Activated CD4-positive, CD25-positive, alpha-beta regulatory T cell (primary cell): Measurements from ENCODE around the gene CHD1L.
"Not testable (repeated sequence)": the region's sequence is repeated elsewhere in the genome, so short reads cannot be mapped to it uniquely, and the experiment has no call there.

Experiments
- DNase-seq, 4 experiments: peaks; one replicate each; lab custom pipeline; 2025; lab: John Stamatoyannopoulos, UW

CHD1L gene

DNA sequence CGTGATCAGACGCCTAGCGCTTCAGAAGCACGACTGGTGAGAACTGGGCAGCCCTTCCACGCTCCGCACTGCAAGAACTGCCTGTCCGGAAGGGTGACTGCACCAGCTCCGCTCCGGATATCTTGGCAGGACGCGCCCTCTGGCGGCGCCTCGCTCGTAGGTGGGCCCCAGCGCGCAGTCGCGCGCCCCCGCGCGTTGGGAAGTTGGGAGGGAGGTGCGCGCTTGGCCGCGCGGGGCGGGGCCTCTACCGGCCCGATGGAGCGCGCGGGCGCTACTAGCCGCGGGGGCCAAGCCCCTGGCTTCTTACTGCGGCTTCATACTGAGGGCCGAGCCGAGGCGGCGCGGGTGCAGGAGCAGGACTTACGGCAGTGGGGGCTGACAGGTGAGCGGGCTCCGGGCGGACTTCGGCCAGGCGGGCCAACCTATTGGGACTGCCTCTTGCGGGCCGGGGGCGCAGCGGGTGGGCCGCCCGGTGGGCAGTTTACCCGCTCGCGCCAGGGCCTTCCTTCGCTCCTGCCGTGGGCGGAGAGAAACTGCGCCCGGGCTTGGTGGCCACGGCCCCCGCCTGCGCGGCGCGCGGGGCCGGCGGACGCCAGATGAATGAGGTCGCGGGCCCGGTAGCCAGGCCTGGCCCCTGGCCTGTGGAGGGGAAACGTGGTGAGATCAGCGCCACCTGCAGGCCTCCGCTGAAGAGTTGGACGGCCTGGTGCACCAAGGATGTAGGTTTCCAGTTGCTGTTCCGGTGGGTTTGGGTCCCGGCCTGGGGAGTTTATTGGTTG lies at the start of gene CHD1L:
CHD1L (plus strand) TSS at position 236 of the 779 bp plus-strand sequence; CDS start at position 256, 20 bp downstream.
- DNase-seq: peak; percentile 81 to 89 (median 86)

DNA sequence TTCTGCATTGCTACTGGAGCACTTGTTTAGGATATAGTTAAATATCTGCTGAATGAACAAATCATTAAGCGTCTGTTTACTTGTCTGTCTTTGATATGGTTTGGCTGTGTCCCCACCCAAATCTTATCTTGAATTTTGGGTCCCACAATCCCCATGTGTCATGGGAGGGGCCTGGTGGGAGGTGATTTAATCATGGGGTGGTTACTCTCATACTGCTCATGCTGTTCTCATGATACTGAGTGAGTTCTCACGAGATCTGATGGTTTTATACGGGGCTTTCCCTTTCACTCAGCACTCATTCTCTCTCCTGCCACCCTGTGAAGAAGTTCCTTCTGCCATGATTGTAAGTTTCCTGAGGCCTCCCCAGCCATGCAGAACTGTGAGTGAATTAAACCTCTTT lies 45.2 kb upstream of the CHD1L start:
- DNase-seq: not testable (repeated sequence)

DNA sequence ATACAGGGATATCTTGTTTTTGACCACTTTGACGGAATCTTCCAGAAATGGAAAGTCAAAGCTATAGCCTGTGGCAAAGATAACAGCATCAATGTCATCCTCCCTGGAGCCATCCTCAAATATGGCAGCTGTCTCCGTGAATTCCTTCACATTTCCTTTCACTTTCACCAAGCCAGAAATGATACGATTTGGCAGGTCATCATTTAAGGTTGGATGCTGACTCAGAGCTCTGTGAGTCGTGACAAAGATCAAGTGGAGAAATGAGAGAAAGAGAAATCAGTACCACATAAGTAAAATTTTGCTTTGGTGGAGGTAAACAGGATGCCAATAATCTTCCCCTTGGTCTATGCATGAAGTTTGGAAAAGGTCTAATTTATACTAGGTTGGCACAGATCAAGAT lies 41.2 kb upstream of the CHD1L start:
- no peak for DNase-seq

- no peak for DNase-seq
Measured at GRCh38 chr1:147201786-147202185, 40.7 kb upstream of the CHD1L start.

- no peak for DNase-seq
Measured at GRCh38 chr1:147202576-147202975, 39.9 kb upstream of the CHD1L start.

DNA sequence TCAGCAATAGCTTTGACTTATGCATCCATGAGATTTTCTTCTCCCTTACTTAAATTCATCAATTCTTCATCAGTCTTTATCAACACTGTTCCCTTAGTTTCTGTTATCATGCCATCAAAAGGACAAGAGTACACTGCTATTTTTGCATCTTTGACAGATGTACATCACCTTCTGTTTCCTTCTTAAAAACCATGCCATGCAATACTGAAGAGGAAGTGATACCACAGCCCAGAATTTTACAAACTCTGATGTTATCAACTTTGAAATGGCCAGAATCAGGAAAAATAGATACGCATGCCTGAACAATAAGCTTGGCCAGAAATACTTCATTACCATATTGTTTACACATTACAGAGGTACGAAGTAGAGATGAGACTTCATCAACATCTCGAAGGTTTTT lies 38.4 kb upstream of the CHD1L start:
- no peak for DNase-seq

GRCh38 chr1:147207192-147207591 lies 35.3 kb upstream of the CHD1L start:
- DNase-seq: no peak

GRCh38 chr1:147208619-147209018 lies 33.9 kb upstream of the CHD1L start:
- no peak for DNase-seq

DNA sequence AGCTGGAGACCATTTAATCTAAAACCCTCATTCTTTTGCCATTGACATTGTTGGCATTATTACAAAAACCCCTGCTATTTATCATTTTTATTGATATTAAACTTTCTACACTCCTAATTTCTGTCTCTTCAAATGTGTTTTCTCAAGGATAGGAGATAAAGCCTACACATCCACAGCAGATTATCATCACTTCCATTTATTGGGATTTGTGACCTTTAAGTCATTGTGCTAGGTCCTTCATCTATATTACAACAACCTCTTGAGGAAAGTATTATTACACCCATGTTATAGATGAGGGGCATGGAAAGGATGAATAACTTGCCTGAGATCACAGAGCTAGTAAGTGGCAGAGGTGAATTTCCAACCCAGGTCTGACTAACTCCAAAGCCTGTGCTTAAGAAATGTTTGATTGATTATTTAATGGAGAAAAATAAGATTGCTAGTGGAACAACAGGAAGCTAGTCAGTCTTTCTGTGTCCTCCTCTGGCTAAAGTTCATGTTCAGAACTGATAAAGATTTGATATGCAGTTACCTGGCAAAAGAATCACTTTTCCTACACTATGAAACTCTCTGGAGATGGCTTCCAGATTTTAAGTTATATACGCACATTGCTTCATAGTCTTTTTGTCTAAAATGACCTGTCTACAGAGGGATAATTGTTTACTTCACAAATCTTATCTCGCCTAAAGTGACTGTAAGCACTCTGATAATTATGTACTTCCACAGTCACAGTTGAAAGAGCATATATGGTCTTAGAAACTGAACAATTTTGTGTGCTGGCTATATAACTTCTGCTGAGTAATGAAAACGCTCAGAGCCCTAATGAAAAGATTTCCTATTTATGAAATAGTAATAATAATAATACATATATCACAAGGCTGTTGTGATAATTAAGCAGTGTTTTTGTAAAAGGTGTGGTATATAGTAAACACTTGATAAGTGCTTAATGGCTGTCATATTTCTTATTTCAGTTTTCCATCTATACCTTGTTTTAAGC lies 32.4 kb upstream of the CHD1L start:
- DNase-seq: no peak

GRCh38 chr1:147210987-147211386 lies 31.5 kb upstream of the CHD1L start:
- DNase-seq: no peak

DNA sequence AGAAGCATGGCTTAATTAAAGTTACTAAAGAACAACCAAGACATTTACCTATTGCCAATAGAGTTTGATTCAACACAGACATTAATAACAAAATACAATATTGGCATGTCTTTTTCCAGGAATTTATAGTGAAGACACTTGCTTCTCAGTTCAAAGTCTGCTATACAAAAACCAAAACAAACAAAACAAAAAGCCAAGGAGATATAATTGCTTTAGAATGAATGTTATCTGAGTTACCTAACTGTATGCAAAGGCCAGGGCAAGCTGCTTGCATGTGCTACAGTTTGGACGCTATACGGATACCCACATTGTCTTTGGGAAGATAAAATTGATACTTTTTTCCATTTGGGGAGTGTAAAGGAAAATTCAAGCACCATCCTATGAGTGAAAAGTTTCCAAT lies 30.9 kb upstream of the CHD1L start:
- no peak for DNase-seq

DNA sequence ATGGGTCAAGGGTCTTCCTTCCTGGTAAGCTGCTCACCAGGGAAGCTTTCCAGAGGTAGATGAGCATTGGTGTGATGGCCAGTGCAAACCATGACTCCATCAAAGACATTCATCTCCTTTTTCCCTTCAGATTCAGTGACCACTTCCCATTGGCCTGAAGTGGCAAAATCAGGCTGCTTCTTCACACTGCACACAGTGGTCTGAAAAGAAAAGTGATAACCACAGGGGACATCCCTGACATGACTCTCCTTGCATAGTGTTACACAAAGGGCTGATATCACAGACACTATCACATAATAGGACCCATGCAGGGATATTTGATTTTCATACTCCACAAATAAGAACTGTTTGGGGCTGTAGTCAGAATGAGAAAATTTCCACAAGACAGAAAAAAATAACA lies 29.2 kb upstream of the CHD1L start:
- no peak for DNase-seq

DNA sequence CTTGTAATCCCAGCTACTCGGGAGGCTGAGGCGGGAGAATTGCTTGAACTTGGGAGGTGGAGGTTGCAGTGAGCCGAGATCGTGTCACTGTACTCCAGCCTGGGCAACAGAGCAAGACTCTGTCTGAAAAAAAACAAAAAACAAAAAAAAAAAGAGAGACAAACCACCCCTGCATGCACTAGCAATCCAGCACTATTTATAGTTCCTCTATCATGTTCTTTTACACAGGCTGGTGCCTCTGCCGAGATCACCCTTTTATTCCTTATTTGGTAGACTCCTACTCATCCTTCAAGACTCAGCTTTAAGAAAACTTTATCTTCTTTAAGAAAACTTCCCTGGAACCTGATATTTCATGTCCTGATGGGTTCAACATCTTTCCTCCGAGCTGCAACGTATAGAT lies 28.2 kb upstream of the CHD1L start:
- no peak for DNase-seq

DNA sequence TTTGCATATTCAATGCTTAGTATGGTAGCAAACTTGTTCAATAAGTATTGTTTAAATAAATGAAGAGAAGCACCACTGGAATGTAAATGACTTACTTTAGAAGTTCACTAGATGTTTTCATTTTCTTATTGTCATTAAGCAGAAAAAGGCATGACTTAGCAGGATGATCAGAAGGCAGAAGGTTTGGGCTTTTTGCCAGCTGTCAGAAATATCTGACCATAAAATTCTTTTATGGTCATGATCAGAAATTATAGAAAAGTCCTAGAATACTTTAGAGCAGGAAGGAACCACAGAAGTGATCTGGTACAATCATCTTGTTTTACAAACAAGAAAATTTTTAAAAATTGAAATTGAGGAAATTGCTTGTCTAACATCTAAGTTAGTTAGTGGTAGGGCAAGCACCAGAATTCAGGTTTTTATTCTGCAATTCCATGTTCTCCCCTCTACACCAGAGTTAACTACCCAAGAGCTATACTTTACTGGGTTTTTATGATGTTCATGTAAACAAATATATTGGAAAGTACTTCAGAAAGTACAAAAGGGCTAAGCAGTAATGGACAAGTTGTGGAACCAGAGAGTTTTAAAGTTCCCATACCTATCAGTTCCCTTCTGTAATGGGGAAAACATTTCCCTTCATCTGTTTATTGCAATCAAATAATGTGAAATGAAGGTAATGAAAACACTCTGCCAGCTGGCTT lies 27.5 kb upstream of the CHD1L start:
- no peak for DNase-seq

DNA sequence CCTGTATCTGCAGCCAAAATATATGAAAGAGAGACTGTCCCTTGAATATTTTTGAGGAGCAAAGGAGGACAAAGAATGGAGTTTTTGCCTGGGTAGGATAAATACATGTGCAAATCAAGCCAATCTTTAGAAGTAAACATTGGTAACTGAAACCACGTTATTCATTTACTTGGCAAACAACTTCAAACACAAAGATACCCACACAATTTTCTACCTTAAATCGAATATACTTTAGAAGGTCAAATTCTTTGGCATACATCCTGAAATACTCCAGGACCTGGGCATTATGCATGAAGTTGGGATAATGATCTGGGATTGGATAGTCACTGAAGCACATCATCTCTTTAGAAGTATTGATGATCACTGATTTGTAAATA lies 27.0 kb upstream of the CHD1L start:
- no peak for DNase-seq

- no peak for DNase-seq
Measured at GRCh38 chr1:147216124-147216523, 26.4 kb upstream of the CHD1L start.

- DNase-seq: no peak
Measured at GRCh38 chr1:147217141-147217540, 25.3 kb upstream of the CHD1L start.

GRCh38 chr1:147218606-147219005 lies 23.9 kb upstream of the CHD1L start:
- no peak for DNase-seq

GRCh38 chr1:147223740-147224615 lies 18.5 kb upstream of the CHD1L start:
- no peak for DNase-seq

DNA sequence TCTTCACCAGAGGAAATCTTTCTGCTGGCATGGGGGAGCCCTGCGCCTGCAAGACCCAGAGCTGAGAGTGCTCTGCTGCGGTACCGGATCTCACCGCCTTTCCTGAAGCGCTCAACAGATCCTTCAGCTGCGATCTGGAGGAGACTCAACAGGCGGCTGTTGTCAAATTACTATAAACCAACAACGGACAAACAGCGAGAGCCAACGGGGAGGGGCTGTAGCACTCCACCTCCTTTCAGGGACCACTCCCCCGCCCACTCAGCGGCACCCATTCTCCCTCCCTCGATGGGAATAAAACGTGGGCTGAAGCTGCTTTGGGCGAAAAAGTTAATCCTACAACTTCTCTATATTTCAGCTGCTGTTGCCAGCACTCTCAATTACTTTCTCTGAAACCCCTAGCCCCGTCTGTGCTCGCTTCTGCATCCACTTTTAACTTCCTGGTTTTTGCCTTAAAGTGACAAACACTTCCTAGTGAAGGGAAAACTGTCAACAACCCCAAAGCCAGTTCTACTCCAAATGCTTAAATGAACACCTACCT lies 17.2 kb upstream of the CHD1L start, which contains the start of gene FMO5:
FMO5 (minus strand) TSS at position 147 of the 538 bp plus-strand sequence. CDS start 310 bp downstream, outside the sequence.
- peak; percentile 2 to 18 (median 12) for DNase-seq

GRCh38 chr1:147231032-147231431 lies 11.5 kb upstream of the CHD1L start:
- not testable (repeated sequence) for DNase-seq
